ENCODE data around the gene CRYBG2. TPM values are rescaled to one million over a fixed set of nuclear protein-coding genes. Genes with fewer than 3 reads are reported as not detected.
A peak's percentile ranks its signal among the peaks of the same experiment; 100 is the strongest.

Gene CRYBG2
- total RNA-seq, 4 donors from 2014 or later: 42.0 to 51.9 (median 51.8) TPM; not detected in 1

GRCh38 chr1:26368006-26368405 is 14.1 kb upstream of the CRYBG2 start:
- peaks cover 0 to 5% (median 0%) of the 10 kb centered on the region in 4 donors for H3K4me1 ChIP-seq
- H3K27ac ChIP-seq: no peak overlapping the region
- no peak for DNase-seq
- H3K36me3 ChIP-seq: no peaks in the 10 kb centered on the region
- H3K27me3 ChIP-seq: no peaks in the 10 kb centered on the region
- no peaks in the 10 kb centered on the region for H3K9me3 ChIP-seq
- no peak overlapping the region for H3K4me3 ChIP-seq
- TF ChIP-seq POLR2A (IDR thresholded peaks at IDR 0.05) (no peak), CTCF (IDR thresholded peaks at IDR 0.05) (no peak)

DNA sequence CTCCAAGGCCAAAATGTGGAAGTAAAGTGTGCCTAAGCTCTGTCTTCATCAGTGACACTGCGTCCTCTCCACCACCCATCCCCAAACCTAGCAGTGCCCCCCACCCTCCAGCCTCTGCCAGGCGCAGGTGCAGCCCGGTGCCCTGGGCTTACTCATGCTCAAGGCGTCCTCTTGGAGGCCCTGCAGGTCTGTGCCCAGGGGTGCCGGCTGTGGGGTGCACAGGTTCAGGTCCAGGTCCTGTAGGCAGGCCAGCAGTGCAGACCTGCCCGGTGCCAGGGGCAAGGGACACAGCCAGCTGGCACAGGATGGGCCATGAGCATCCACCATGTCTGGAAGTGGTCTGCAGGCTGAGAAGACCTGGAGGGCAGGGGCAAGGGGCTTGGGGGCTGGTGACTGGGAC is 13.5 kb upstream of the CRYBG2 start:
- H3K9me3 ChIP-seq: no peaks in the 10 kb centered on the region
- no peaks in the 10 kb centered on the region for H3K27me3 ChIP-seq
- no peak for DNase-seq
- no peak overlapping the region for H3K27ac ChIP-seq
- H3K4me3 ChIP-seq: no peak overlapping the region
- no peaks in the 10 kb centered on the region for H3K36me3 ChIP-seq
- peaks cover 0 to 5% (median 0%) of the 10 kb centered on the region in 4 donors for H3K4me1 ChIP-seq
- TF ChIP-seq CTCF (IDR thresholded peaks at IDR 0.05) (no peak), POLR2A (IDR thresholded peaks at IDR 0.05) (no peak)

GRCh38 chr1:26364956-26365355 is 11.0 kb upstream of the CRYBG2 start:
- no peaks in the 10 kb centered on the region for H3K36me3 ChIP-seq
- no peaks in the 10 kb centered on the region for H3K9me3 ChIP-seq
- no peak for DNase-seq
- peaks cover 3 to 17% (median 10%) of the 10 kb centered on the region in 4 donors for H3K4me1 ChIP-seq
- H3K27ac ChIP-seq: no peak overlapping the region
- TF ChIP-seq POLR2A (IDR thresholded peaks at IDR 0.05) (no peak), CTCF (IDR thresholded peaks at IDR 0.05) (no peak)
- H3K27me3 ChIP-seq: peaks cover 0 to 13% of the 10 kb centered on the region in 2 donors
- H3K4me3 ChIP-seq: no peak overlapping the region

GRCh38 chr1:26363549-26364448 is 9.9 kb upstream of the CRYBG2 start:
- Histone ChIP-seq H3K4me1 (peaks cover 5 to 21% (median 10%) of the 10 kb centered on the region in 4 donors), H3K27ac (no peak overlapping the region), H3K4me3 (no peak overlapping the region), H3K9me3 (no peaks in the 10 kb centered on the region), H3K27me3 (peaks cover 0 to 15% of the 10 kb centered on the region in 2 donors), H3K36me3 (no peaks in the 10 kb centered on the region)
- peak; percentile 87 to 95 (median 88) for DNase-seq
- TF ChIP-seq POLR2A (IDR thresholded peaks at IDR 0.05) (no peak), CTCF (IDR thresholded peaks at IDR 0.05) (peak; percentile 84 to 96 (median 94))

GRCh38 chr1:26362331-26362730 is 8.4 kb upstream of the CRYBG2 start:
- no peaks in the 10 kb centered on the region for H3K36me3 ChIP-seq
- H3K27me3 ChIP-seq: peaks cover 0 to 15% of the 10 kb centered on the region in 2 donors
- TF ChIP-seq POLR2A (IDR thresholded peaks at IDR 0.05) (no peak), CTCF (IDR thresholded peaks at IDR 0.05) (no peak)
- DNase-seq: no peak
- no peak overlapping the region for H3K27ac ChIP-seq
- no peak overlapping the region for H3K4me3 ChIP-seq
- no peaks in the 10 kb centered on the region for H3K9me3 ChIP-seq
- H3K4me1 ChIP-seq: peaks cover 8 to 35% (median 10%) of the 10 kb centered on the region in 4 donors

All from Peyer's patch (tissue), 4 donors.